HUDEP-2 (cell line): ENCODE data around the gene ICAM5.
"Not testable (repeated sequence)": the region's sequence is repeated elsewhere in the genome, so short reads cannot be mapped to it uniquely, and the experiment has no call there.

Experiments
- DNase-seq, 76 experiments: peaks; one replicate each; lab custom pipeline; 2025; ENCODE audit not compliant: unreplicated experiment in 76 of 76; lab: John Stamatoyannopoulos, UW

ICAM5 gene

GRCh38 chr19:10335352-10335985 lies 45.7 kb downstream of the ICAM5 start:
- DNase-seq: no peak

- not testable (repeated sequence) for DNase-seq
These were observed 47.0 kb downstream of the ICAM5 start for GRCh38 chr19:10336725-10337124.

- DNase-seq: no peak
These were observed 49.2 kb downstream of the ICAM5 start for GRCh38 chr19:10338940-10339339.

- peak in 14 of 76 experiments; percentile 7 to 43 (median 20) for DNase-seq
These were observed 49.7 kb downstream of the ICAM5 start, which contains the start of gene ICAM3 for GRCh38 chr19:10339380-10339960. TSS of gene ICAM3 (minus strand) at chr19:10339624. CDS start at chr19:10339614, 10 bp downstream.

- DNase-seq: no peak
These were observed 50.2 kb downstream of the ICAM5 start for GRCh38 chr19:10339977-10340376.

GRCh38 chr19:10343495-10343894 lies 53.7 kb downstream of the ICAM5 start:
- no peak for DNase-seq

- DNase-seq: no peak
These were observed 55.0 kb downstream of the ICAM5 start for GRCh38 chr19:10344780-10345179.
